Esophagus squamous epithelium (tissue), 5 donors: ENCODE data around the gene STMN1. TPM values are rescaled to one million over a fixed set of nuclear protein-coding genes. Genes with fewer than 3 reads are reported as not detected.

Experiments used
- DNase-seq: peaks from one replicate; lab custom pipeline; 2025; lab: John Stamatoyannopoulos, UW
- H3K27ac ChIP-seq, 4 donors: fragments of 200-600 bp; sonication (generic); one replicate each; pipeline ENCODE4 v1.5.1; 2016 to 2019; ENCODE audit warnings: mild to moderate bottlenecking in 1 of 4
- H3K27me3 ChIP-seq, 4 donors: fragments of 200-600 bp; sonication (generic); 1 replicate in 3 of 4; 2 replicates in 1 of 4; pipeline versions ENCODE4 v1.5.1 to v1.6.0; 2017 to 2021; ENCODE audit warnings: antibody characterized with exemption in 1 of 4
- H3K36me3 ChIP-seq, 3 donors: fragments of 200-600 bp; sonication (generic); one replicate each; pipeline ENCODE4 v1.5.1; 2016 to 2019
- H3K4me1 ChIP-seq, 3 donors: fragments of 200-600 bp; sonication (generic); one replicate each; pipeline ENCODE4 v1.5.1; 2017 to 2019
- H3K4me3 ChIP-seq, 4 donors: fragments of 200-600 bp; sonication (generic); 1 replicate in 3 of 4; 2 replicates in 1 of 4; pipeline ENCODE4 v1.5.1; 2016 to 2019; ENCODE audit warnings: mild to moderate bottlenecking in 2 of 4, moderate library complexity in 1 of 4
- H3K9me3 ChIP-seq, 3 donors: fragments of 200-600 bp; sonication (generic); one replicate each; pipeline ENCODE4 v1.5.1; 2016 to 2019
- CTCF ChIP-seq, 6 experiments: fragments of 450-650 bp in 4 of 6; fragments of 200-600 bp in 2 of 6; sonication (generic) in 2 of 6; IDR thresholded peaks; one replicate each; pipeline ENCODE4 v1.5.1; 2016 to 2019; ENCODE audit warnings: antibody characterized with exemption in 6 of 6, mild to moderate bottlenecking in 4 of 6, moderate library complexity in 4 of 6
- POLR2A ChIP-seq, 4 donors: fragments of 450-650 bp; IDR thresholded peaks; one replicate each; pipeline ENCODE4 v1.6.1; 2017; ENCODE audit warnings: antibody characterized with exemption in 4 of 4, mild to moderate bottlenecking in 4 of 4, moderate library complexity in 3 of 4
- WGBS, 2 donors: methylation state at CpG; one replicate each; pipeline ENCODE4 v1.1.5; 2018; 5-methylcytosine and 5-hydroxymethylcytosine counted together
- intact Hi-C: fragments of 100-400 bp; cut with DNase I; formaldehyde crosslinking; loops from one replicate; pipeline ENCODE4 v1.15.0; 2022
- small RNA-seq, 4 donors: library from RNA; depleted of rRNA; stranded (forward); fragments of <200 nt; gene quantifications; one replicate each; pipeline ENCODE3, GENCODE V24; 2016
- total RNA-seq, 4 donors: library from RNA; depleted of rRNA; stranded (reverse); fragments of >200 nt; gene quantifications; one replicate each; pipeline ENCODE4 v1.1.0, GENCODE V29; 2016
- donor health status: DM: yes; HTN: yes; CAD: no.

Gene STMN1
- total RNA-seq, 4 donors from 2014 or later = 29.6 to 65.5 (median 42.7) TPM

GRCh38 chr1:25854554-25854953 lies 51.7 kb downstream of the STMN1 start:
- no peak for DNase-seq
- Histone ChIP-seq H3K27ac (no peak overlapping the region), H3K9me3 (no peaks in the 10 kb centered on the region), H3K4me1 (peaks cover 0 to 12% (median 7%) of the 10 kb centered on the region in 3 donors), H3K4me3 (no peak overlapping the region), H3K36me3 (no peaks in the 10 kb centered on the region), H3K27me3 (no peaks in the 10 kb centered on the region)
- intact Hi-C loops = no loop called here
- 89 to 92% methylated on average over 2 of the region's 2 CpGs for WGBS, 2 donors
- TF ChIP-seq POLR2A (IDR thresholded peaks at IDR 0.05) (no peak), CTCF (IDR thresholded peaks at IDR 0.05) (no peak)

Small RNA genes lying within 50 kb of the gene (small RNA-seq; reads per million reads assigned to genes)
- gene AL033528.1 = 0 reads per million in 4 donors
- 0 reads per million in 4 donors for gene RF00019
- gene SNRPFP2 = 0 reads per million in 4 donors

Other genes starting within 250 kb of the STMN1 start
- 10 to 100 TPM; 19.7 to 34.5 (median 24.5) TPM for gene SELENON, start 106.2 kb downstream of the STMN1 start, total RNA-seq
- gene MTFR1L, start 86.5 kb downstream of the STMN1 start, total RNA-seq = 10 to 100 TPM; 24.4 to 53.8 (median 28.3) TPM
- 1 to 10 TPM; 1.3 to 5.4 (median 2.5) TPM for gene AUNIP, start 47.0 kb downstream of the STMN1 start, total RNA-seq
- gene PAQR7, start 30.7 kb downstream of the STMN1 start, total RNA-seq = 10 to 100 TPM in 3 of 4 donors, 1 to 10 TPM in 1; 6.6 to 18.3 (median 12.1) TPM
- gene PAFAH2, start 91.6 kb upstream of the STMN1 start, total RNA-seq = 10 to 100 TPM in 3 of 4 donors, 1 to 10 TPM in 1; 8.3 to 17.2 (median 11.7) TPM
- gene EXTL1, start 115.4 kb upstream of the STMN1 start, total RNA-seq = not detected
- not detected for gene SLC30A2, start 139.7 kb upstream of the STMN1 start, total RNA-seq
- gene TRIM63, start 161.2 kb upstream of the STMN1 start, total RNA-seq = 1 to 10 TPM in 1 of 4 donors, under 1 TPM in 1, not detected in 2; 0.23 to 1.7 TPM
- gene PDIK1L, start 205.4 kb upstream of the STMN1 start, total RNA-seq = 10 to 100 TPM in 2 of 4 donors, 1 to 10 TPM in 2; 5.6 to 14.0 (median 8.3) TPM